Measurements from ENCODE around the gene CAMKMT.

Gene CAMKMT

GRCh38 chr2:44519026-44519425, 157.3 kb downstream of the CAMKMT start:
- DNase-seq: no peak

GRCh38 chr2:44522846-44523245, 161.1 kb downstream of the CAMKMT start:
- DNase-seq: no peak

DNA sequence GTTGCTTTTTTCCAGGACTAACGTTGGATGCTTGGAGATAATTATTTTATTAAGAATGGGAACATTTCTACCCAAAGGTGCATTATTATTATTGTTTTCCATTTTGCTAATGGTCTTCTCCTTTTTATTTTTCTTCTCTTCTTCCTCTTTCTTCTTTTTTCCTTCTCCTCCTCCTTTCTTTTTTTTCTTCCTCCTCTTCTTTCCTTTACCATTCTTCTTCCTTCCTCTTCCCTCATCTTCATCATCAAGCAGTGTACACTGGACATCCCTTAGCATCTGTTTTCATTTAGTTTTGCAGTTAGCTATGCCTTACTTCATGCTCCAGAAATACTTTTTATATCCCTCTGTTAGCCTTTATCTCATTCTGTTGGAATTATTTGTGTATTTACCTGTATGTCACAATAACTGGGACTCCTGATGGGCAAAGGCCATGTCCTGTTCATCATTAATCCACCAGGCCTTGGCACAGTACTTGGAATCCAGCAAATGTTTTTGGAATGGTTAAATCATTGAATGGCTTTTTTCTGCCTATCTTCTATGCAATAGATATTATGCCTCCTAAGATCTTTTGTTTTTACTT, 162.7 kb downstream of the CAMKMT start:
- no peak for DNase-seq

- no peak for DNase-seq
These were observed 164.6 kb downstream of the CAMKMT start for GRCh38 chr2:44526352-44526751.

- no peak for DNase-seq
These were observed 166.8 kb downstream of the CAMKMT start for GRCh38 chr2:44528595-44528994.

DNA sequence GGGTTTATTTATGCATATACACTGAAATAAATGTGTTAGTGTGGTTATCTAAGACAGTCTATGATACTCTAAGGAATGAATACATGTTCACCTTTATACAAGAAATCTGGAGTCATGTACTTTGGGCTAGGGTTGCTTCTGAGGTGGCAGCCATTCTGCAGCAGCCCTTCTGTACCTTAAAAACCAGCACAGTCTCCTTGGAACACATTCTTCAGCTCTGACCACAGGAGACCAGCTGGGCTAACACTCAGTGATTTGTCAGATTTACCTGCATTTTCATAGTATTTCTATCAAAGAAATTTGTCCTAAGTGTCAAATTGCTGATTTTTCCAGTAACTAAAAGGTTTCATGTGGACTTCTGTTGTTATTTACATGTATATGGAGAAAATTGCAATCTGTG, 167.7 kb downstream of the CAMKMT start:
- DNase-seq: no peak

GRCh38 chr2:44531289-44531688, 169.5 kb downstream of the CAMKMT start:
- DNase-seq: no peak

GRCh38 chr2:44532031-44532430, 170.3 kb downstream of the CAMKMT start:
- no peak for DNase-seq

DNA sequence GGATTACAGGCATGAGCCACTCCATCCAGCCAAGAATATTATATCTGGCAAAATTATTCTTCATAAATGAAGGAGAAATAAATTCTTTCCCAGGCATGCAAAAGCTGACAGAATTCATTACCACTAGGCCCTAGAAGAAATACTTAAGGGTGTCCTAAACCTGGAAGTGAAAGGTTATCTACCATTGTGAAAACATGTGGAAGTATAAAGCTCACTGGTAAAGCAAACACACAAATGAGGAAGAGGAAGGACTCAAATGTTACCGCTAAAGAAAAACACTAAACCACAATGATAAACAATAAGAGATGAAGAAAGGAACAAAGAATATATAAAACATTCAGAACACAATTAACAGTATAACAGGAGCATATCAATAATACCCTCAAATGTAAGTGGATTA, 171.8 kb downstream of the CAMKMT start:
- DNase-seq: no peak

GRCh38 chr2:44535376-44535775, 173.6 kb downstream of the CAMKMT start:
- no peak for DNase-seq

DNA sequence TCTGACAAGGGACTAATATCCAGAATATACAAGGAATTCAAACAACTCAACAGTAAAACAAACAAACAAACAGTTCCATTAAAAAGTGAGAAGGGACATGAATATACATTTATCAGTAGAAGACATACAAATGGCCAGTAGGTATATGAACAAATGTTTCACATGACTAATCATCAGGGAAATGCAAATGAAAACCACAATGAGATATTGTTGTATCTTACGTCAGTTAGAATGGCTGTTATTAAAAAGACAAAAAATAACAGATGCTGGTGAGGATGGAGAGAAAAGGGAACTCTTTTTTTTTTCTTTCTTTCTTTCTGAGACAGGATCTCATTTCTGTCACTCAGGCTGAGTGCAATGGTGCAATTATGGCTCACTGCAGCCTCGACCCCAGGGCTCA, 175.5 kb downstream of the CAMKMT start:
- no peak for DNase-seq

DNA sequence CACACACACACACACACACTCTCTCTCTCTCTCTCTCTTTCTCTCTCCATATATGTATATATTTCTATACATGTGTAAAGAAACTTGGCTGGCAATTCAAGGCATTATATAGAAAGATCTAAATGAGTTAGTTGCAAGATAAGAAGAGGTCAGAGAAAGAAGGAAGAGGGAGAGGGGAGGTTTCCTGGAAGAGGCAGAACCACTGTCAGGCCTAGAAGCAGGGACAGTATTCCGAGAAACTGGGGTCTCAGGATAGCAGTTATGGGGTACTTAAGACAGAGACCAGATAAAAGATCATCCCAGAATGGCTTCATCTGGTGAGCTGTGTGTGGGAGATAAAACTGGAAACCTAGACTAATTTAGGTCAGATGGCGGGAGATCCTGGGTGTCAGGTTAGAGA, 180.8 kb downstream of the CAMKMT start:
- no peak for DNase-seq

- DNase-seq: no peak
These were observed 182.3 kb downstream of the CAMKMT start for GRCh38 chr2:44543773-44544725.

DNA sequence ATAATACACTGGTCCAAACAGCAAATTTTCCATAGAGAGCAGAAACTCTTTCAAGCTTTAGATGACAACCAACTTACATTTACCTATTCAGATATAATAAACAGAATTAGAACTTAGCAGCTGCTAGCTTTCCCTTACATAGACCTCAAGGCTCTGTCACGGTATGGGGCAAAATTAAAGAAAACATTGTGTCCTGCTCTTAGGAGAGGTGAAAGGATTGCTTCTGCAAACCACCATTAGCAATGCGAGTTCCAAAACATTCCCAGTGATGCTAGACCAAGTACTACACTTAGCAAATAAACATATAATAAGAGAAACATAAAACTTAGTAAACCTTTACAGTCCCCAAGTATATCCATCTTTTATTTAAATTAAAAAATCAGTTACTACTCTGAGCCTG, 183.3 kb downstream of the CAMKMT start:
- DNase-seq: no peak

DNA sequence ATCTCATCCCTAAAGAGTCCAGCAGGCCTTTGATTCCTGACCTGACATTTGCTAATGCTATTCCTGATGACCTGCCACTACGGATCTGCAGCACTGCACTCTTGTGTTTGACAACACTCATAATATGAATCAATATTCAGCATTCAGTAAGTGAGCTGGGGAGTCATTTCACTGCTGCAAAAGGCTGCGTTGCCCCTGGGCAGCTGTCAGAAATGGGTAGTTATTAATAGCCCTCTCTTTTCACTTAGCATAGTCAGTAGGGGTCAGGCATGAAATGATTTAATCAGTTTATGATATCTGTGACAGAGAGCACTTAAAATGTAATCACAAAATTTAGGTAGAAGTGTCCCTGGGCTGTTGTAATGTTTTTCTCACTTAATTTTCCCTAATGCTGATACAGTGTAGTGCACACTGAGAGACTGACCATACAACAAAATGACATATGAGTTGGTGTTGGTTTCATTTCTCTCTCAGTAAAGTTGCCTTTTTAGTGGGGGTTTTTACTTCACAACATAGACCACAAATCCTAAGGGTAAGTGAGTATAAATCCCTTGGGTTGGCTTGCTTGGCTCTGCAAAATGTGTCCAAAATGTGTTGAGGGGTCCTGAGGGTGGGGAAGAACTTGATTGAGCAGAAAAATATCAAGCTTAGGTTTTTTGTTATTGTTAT, 184.8 kb downstream of the CAMKMT start:
- no peak for DNase-seq

GRCh38 chr2:44547718-44548117, 186.0 kb downstream of the CAMKMT start:
- DNase-seq: no peak

DNA sequence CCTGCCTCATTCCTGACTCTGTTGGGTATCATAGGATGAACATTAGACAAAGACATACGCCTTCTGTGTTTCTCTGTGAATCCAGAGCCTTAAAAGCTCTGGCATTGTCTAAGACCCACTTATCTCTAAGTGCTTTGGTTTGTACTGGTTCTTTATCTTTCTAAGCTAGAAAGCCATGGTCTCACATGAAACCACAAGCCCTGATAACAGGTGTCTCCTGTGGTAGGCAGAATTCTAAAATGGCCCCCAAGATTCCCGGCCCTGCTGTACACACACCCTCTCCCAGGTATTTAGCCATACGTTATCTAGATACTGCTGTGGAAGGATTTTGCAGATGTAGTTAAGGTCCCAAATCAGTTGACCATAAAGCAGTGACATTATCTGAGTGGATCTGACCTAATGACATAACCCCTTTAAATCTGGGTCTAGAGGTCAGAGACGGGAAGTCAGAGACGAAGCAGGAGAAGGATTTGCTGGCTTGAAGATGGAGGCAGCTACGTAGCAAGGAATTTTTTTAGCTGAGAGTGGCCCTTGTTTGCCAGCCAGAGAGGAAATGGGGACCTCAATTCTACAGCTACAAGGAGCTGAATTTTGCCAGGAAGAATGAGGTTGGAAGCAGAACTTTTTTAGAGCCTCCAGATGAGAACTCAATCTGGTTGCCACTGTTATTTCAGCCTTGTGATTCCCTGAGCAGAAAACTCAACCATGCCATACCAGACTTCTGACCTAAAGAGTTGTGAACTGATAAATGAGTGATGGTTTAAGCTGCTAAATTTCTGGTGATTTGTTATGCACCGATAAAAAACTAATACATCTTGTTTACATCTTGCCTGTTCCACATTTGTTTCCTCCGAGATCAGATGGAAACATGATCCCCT, 186.7 kb downstream of the CAMKMT start:
- DNase-seq: no peak

DNA sequence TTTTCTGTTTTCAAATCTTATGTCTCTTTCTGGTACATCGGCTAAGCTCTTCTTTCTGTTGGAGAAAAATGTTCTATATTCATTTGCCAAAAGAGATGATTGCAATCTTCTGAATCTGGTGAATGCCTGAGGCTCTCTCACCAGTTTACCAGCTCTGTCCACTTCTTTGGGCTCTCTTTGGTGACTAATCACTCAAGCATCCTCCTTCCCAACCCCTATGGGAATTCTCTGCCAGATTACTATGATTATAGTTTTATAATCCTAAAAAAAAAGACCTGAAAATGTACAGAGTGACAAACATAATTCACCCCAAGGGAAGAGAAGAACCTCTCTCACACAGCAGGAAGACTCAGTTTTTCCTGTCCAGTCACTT, 187.3 kb downstream of the CAMKMT start:
- DNase-seq: no peak

- no peak for DNase-seq
These were observed 188.1 kb downstream of the CAMKMT start for GRCh38 chr2:44549856-44550255.

DNA sequence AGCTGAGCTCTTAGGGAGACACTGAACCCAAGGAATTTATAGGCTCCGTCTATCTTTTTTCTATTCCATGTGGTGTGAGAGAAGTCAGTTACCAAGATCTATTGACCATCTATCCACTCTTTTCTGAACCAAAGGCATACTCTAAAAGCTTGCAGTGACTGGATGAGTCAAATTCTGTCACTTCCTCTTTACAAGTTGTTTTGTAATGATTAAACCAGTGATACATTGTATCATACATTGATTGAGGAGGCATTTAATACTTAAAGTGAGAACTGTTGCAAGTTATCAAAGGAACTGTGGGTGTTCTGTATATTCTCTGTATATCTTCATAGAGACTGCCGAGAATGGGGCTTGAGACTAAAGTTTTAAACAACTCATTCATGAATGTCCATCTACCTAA, 188.8 kb downstream of the CAMKMT start:
- DNase-seq: no peak

DNA sequence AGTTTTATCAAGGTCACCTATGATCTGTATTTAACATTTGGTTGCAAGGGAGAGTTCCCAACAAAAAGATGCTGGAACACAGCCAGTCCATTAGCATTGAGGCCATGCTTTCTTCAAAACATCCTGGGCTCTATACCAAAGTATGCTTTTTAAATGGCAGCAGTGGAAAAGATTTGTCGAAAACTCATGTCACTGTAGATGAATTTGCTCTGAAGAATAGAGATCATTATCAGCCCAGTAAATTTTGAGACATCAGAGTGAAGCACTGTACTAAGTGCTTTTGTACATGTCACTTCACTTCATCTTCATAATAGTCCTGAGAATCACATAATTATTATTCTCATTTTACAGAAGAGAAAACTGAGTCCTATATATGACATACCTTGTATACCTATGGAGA, 189.8 kb downstream of the CAMKMT start:
- no peak for DNase-seq

DNA sequence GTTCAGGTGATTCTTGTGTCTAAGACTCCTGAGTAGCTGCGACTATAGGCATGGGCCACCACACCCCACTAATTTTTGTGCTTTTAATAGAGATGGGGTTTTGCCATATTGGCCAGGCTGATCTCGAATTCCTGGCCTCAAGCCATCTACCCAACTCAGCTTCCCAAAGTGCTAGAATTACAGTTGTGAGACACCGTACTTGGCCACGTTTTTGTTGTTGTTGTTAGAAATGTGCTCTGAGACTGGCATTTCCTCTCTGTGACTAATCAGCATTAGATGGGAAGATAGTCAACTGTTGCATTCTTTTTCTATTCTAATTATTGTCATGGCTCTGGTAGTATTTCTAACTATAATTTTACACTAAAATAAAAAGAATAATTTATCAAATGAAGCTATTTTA, 191.7 kb downstream of the CAMKMT start:
- DNase-seq: no peak

DNA sequence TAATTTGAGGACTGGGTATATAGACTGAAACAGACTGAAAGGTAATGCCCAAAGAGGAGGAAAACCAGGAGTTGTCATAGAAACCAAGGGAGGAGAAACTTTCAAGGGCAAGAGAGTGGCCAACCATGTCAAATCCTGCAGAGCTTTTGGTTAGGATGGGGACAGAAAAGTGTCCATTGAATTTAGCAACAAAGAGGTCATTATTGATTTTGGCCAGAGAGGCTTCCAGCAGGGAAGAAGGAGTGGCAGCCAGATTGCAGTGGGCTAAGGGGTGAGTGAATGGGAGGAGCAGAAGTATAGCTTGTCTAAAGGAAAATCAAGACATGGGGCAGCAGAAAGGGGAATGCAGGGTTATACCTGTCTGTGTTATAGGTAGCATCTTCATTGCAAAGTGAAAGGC, 194.0 kb downstream of the CAMKMT start:
- no peak for DNase-seq

Data from CD4-positive, alpha-beta T cell treated with Interferon alpha-2 for 1 hour (primary cell).